ENCODE results near the gene PHETA2. TPM values are rescaled to one million over a fixed set of nuclear protein-coding genes. Genes with fewer than 3 reads are reported as not detected.

The PHETA2 gene, protein sequence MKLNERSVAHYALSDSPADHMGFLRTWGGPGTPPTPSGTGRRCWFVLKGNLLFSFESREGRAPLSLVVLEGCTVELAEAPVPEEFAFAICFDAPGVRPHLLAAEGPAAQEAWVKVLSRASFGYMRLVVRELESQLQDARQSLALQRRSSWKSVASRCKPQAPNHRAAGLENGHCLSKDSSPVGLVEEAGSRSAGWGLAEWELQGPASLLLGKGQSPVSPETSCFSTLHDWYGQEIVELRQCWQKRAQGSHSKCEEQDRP
- total RNA-seq, result 8.6 and 11.2 TPM in 2 replicates

DNA sequence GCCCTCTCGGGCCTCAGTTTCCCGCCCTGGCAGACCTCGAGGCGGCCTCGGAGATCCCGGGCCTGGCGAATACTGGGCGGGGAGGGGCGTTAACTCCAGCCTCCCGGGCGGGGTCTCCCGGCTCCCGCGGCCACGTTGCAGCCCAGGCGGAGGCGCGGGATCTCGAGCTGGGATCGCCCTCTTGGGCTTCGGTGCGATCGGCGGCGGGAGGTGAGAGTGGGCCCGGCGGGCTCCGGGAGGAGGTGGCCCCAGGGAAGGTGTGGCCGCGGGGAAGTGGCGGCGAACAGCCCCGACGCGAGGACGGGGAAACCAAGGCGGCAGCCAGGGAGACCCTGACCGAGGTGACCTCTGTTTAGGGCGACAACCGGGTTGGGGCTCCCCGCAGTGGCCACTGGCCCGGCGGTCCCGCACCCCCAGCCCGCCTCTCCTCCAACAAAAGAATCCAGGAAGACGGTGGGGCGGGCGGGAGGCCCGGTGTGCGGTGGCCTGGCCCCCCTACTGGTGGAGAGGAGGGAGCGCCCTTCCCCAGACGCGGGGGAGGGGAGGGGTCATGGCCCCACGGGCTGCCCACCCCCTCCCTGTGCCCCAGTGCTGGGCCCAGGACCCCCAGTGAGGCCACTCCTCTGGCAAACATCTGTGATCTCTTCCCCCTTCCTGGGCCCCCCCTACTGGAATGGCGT lies at the start of gene PHETA2:
PHETA2 (plus strand) TSS at position 117 of the 680 bp plus-strand sequence. CDS start 3,046 bp downstream, outside the sequence.

GRCh38 chr22:42070517-42071422 lies 3.3 kb upstream of the PHETA2 start, which contains the start of gene NAGA:
Gene NAGA, minus strand, starts transcription at chr22:42070812. Its CDS starts 515 bp downstream, at chr22:42070297.

GRCh38 chr22:42079319-42080251 lies 5.5 kb downstream of the PHETA2 start, which contains the start of gene SMDT1:
Gene SMDT1, plus strand, starts transcription at chr22:42079700. Its CDS starts 69 bp downstream, at chr22:42079769.

GRCh38 chr22:42090596-42091454 lies 16.8 kb downstream of the PHETA2 start, which contains the start of gene NDUFA6:
Gene NDUFA6, minus strand, starts transcription at chr22:42090772. Its CDS starts 28 bp downstream, at chr22:42090744.

Small RNA genes within 50 kb of the gene (small RNA-seq; reads per million reads assigned to genes)
- gene SNORD13P1, result not detected

Other genes starting within 250 kb of the PHETA2 start
- gene SREBF2, start 241.1 kb upstream of the PHETA2 start, total RNA-seq, result 83.4 and 113 TPM in 2 replicates
- gene SHISA8, start 159.2 kb upstream of the PHETA2 start, total RNA-seq, result not detected in 2 replicates
- 0.13 and 0.14 TPM in 2 replicates for gene TNFRSF13C, start 147.4 kb upstream of the PHETA2 start, total RNA-seq
- gene CENPM, start 127.1 kb upstream of the PHETA2 start, total RNA-seq, result 19.7 and 26.7 TPM in 2 replicates
- gene SEPTIN3, start 104.8 kb upstream of the PHETA2 start, total RNA-seq, result 0.07 and 0.13 TPM in 2 replicates
- 0.22 TPM in 1 of 2 replicates, not detected in the other for gene WBP2NL, start 75.5 kb upstream of the PHETA2 start, total RNA-seq
- 37.0 and 52.3 TPM in 2 replicates for gene NAGA, start 3.4 kb upstream of the PHETA2 start, total RNA-seq
- gene SMDT1, start 5.5 kb downstream of the PHETA2 start, total RNA-seq, result 7.0 and 11.7 TPM in 2 replicates
- 39.6 and 70.7 TPM in 2 replicates for gene NDUFA6, start 16.5 kb downstream of the PHETA2 start, total RNA-seq
- 0.13 and 0.22 TPM in 2 replicates for gene CYP2D6, start 56.6 kb downstream of the PHETA2 start, total RNA-seq
- 28.2 and 43.4 TPM in 2 replicates for gene TCF20, start 196.4 kb downstream of the PHETA2 start, total RNA-seq